GM23338 (cell line): ENCODE measurements around the gene VSIR. TPM values are rescaled to one million over a fixed set of nuclear protein-coding genes. Genes with fewer than 3 reads are reported as not detected.

Source experiments
- ATAC-seq: fragments of 200-7000 bp; cut with Tn5 transposase; 3 replicates; pipeline ENCODE4 v1.9.1; 2020
- DNase-seq: peaks from one replicate; pipeline ENCODE4 v3.0.0-alpha.2; 2015; ENCODE audit warnings: low spot score
- H2AFZ ChIP-seq: fragments of 200-600 bp; sonication (generic); 2 replicates; pipeline ENCODE4 v1.8.0; 2016; ENCODE audit warnings: antibody characterized with exemption, mild to moderate bottlenecking, moderate library complexity
- H3F3A ChIP-seq: fragments of 200-600 bp; sonication (generic); replicated peaks from 2 replicates; pipeline ENCODE4 v1.8.0; 2017; ENCODE audit warnings: antibody characterized with exemption, mixed run types, low read depth
- H3K27ac ChIP-seq: fragments of 200-600 bp; sonication (generic); 2 replicates; pipeline ENCODE4 v1.6.1; 2016; ENCODE audit warnings: low read depth
- H3K27me3 ChIP-seq: fragments of 200-600 bp; sonication (generic); 2 replicates; pipeline ENCODE4 v1.8.0; 2016; ENCODE audit warnings: mild to moderate bottlenecking, mixed run types, moderate library complexity; ENCODE audit not compliant: insufficient read depth
- H3K36me3 ChIP-seq: fragments of 200-600 bp; sonication (generic); 2 replicates; pipeline ENCODE4 v1.8.0; 2016; ENCODE audit warnings: mild to moderate bottlenecking; ENCODE audit not compliant: insufficient read depth
- H3K4me1 ChIP-seq: fragments of 200-600 bp; sonication (generic); 2 replicates; pipeline ENCODE4 v1.8.0; 2016; ENCODE audit warnings: mild to moderate bottlenecking, moderate library complexity; ENCODE audit not compliant: insufficient read depth
- H3K4me2 ChIP-seq: fragments of 200-600 bp; sonication (generic); 2 replicates; pipeline ENCODE4 v1.7.1; 2017; ENCODE audit warnings: mixed run types
- H3K4me3 ChIP-seq: fragments of 200-600 bp; sonication (generic); 2 replicates; pipeline ENCODE4 v1.6.1; 2016; ENCODE audit warnings: mixed run types
- H3K79me2 ChIP-seq: fragments of 200-600 bp; sonication (generic); replicated peaks from 2 replicates; pipeline ENCODE4 v1.8.0; 2017; ENCODE audit warnings: mild to moderate bottlenecking; ENCODE audit not compliant: insufficient read depth
- H3K9me2 ChIP-seq: fragments of 200-600 bp; sonication (generic); 2 replicates; pipeline ENCODE4 v1.8.0; 2017; ENCODE audit not compliant: insufficient read depth
- H4K20me1 ChIP-seq: fragments of 200-600 bp; sonication (generic); replicated peaks from 2 replicates; pipeline ENCODE4 v1.8.0; 2017; ENCODE audit warnings: mild to moderate bottlenecking; ENCODE audit not compliant: insufficient read depth
- H3K27ac Mint-ChIP-seq: 2 replicates; pipeline ENCODE4 v1.8.0; 2020; ENCODE audit warnings: inconsistent platforms, mild to moderate bottlenecking, moderate library complexity, mixed read lengths
- H3K27me3 Mint-ChIP-seq: 3 replicates; pipeline ENCODE4 v1.8.0; 2022; ENCODE audit warnings: low read depth, mild to moderate bottlenecking, moderate library complexity, mixed read lengths, inconsistent platforms; ENCODE audit not compliant: insufficient read depth, poor library complexity
- H3K36me3 Mint-ChIP-seq: 3 replicates; pipeline ENCODE4 v1.8.0; 2021; ENCODE audit warnings: low read depth, mild to moderate bottlenecking, inconsistent platforms, moderate library complexity, mixed read lengths
- H3K4me1 Mint-ChIP-seq: 3 replicates; pipeline ENCODE4 v1.8.0; 2020; ENCODE audit warnings: mild to moderate bottlenecking, inconsistent platforms, mixed read lengths
- H3K4me3 Mint-ChIP-seq: 3 replicates; pipeline ENCODE4 v1.8.0; 2021; ENCODE audit warnings: moderate library complexity, mild to moderate bottlenecking, inconsistent platforms, mixed read lengths
- H3K9me3 Mint-ChIP-seq: 3 replicates; pipeline ENCODE4 v1.8.0; 2020; ENCODE audit warnings: moderate library complexity, mild to moderate bottlenecking, inconsistent platforms, mixed read lengths
- CREB1 ChIP-seq: fragments of 250-450 bp; sonication (Bioruptor Pico); IDR thresholded peaks from 2 replicates; pipeline ENCODE4 v1.5.0; 2020; ENCODE audit warnings: low read depth, mild to moderate bottlenecking, moderate library complexity
- CTCF ChIP-seq, 2 experiments: fragments of 200-600 bp in 1 of 2; sonication (generic) in 1 of 2; conservative IDR thresholded peaks; 2 replicates each; pipeline versions ENCODE4 v1.5.1 to v1.6.1; 2016 to 2017; ENCODE audit warnings: antibody characterized with exemption in 2 of 2, low read depth in 2 of 2, mild to moderate bottlenecking in 2 of 2, moderate library complexity in 1 of 2
- EZH2 ChIP-seq: fragments of 200-600 bp; sonication (generic); IDR thresholded peaks from one replicate; pipeline ENCODE4 v1.8.0; 2017; ENCODE audit warnings: antibody characterized with exemption, mild to moderate bottlenecking, low read depth; ENCODE audit not compliant: unreplicated experiment
- EZH2phosphoT487 ChIP-seq: fragments of 200-600 bp; sonication (generic); IDR thresholded peaks from one replicate; pipeline ENCODE4 v1.8.1; 2018; ENCODE audit warnings: antibody characterized with exemption; ENCODE audit not compliant: unreplicated experiment
- JUNB ChIP-seq: IDR thresholded peaks from one replicate; pipeline ENCODE4 v1.6.1; 2016; ENCODE audit warnings: antibody characterized with exemption; ENCODE audit not compliant: unreplicated experiment
- NANOG ChIP-seq: IDR thresholded peaks from 2 replicates; pipeline ENCODE4 v1.6.1; 2016; ENCODE audit warnings: antibody characterized with exemption, borderline replicate concordance
- POLR2AphosphoS5 ChIP-seq: IDR thresholded peaks from 2 replicates; pipeline ENCODE4 v1.6.1; 2016; ENCODE audit warnings: antibody characterized with exemption, low read depth
- STAT1 ChIP-seq: IDR thresholded peaks from one replicate; pipeline ENCODE4 v1.6.1; 2016; ENCODE audit warnings: antibody characterized with exemption; ENCODE audit not compliant: unreplicated experiment
- ZNF114 ChIP-seq: fragments of 250-450 bp; sonication (Bioruptor Pico); IDR thresholded peaks from 2 replicates; pipeline ENCODE4 v1.5.0; 2020; ENCODE audit warnings: mild to moderate bottlenecking, moderate library complexity
- ZNF331 ChIP-seq: fragments of 250-450 bp; sonication (Bioruptor Pico); IDR thresholded peaks from 2 replicates; pipeline ENCODE4 v1.5.0; 2020; ENCODE audit warnings: low read depth, mild to moderate bottlenecking, moderate library complexity
- polyA plus RNA-seq: library from polyadenylated mRNA; unstranded; fragments of >200 nt; fragmentation: Nextera tagmentation; extraction: Ambion mirVana; gene quantifications from 2 replicates; pipeline ENCODE4 v1.2.1, GENCODE V29; 2016
- total RNA-seq: library from RNA; depleted of rRNA; stranded (reverse); fragments of >200 nt; shearing (Covaris generic); gene quantifications from 2 replicates; pipeline ENCODE4 v1.2.3, GENCODE V29; 2014
- TF ChIP-seq, protein P1 (sequence below): IDR thresholded peaks from one replicate; pipeline ENCODE4 v1.6.1; 2018; ENCODE audit warnings: antibody characterized with exemption; ENCODE audit not compliant: unreplicated experiment
- TF ChIP-seq, protein P2 (sequence below): fragments of 250-450 bp; sonication (Bioruptor Pico); IDR thresholded peaks from 2 replicates; pipeline ENCODE4 v1.5.0; 2020; ENCODE audit warnings: mild to moderate bottlenecking, moderate library complexity
- TF ChIP-seq, protein P3 (sequence below): IDR thresholded peaks from 2 replicates; pipeline ENCODE4 v1.6.1; 2016; ENCODE audit warnings: antibody characterized with exemption

VSIR gene
- total and polyA plus RNA-seq, 2 experiments from 2014 or later = 0.10 to 0.74 TPM

DNA sequence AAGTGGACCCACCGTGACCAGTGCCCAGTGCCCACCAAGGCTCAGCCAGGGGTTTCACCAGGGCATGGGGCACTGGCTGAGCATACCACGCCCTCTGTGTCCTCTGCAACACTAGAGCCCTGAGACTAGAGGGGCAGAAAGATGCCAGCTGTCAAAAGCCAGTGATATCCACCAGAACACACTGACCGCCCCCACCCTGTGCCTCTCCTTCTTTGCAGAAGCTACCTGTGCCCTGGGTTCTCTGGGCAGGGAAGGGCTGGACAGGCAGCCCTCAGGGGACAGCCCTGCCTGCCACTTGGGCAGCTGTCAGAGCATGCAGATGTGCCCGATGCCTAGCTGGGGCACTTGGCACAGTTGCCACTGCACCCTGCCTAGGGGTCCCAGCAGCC lies 494 bp downstream of the VSIR start:
- Histone ChIP-seq H3K4me3 (peak overlapping the region; percentile 64), H3K4me1 (no peaks in the 10 kb centered on the region), H3K27ac (no peak overlapping the region), H3K27me3 (peaks cover 12% of the 10 kb centered on the region; the same call in 1 of the 2 replicates), H3K4me2 (peak overlapping the region; percentile 84), H2AFZ (peak overlapping the region; percentile 94), H3K9me2 (no peaks in the 10 kb centered on the region), H3F3A (no peaks in the 10 kb centered on the region), H4K20me1 (no peaks in the 10 kb centered on the region), H3K79me2 (no peaks in the 10 kb centered on the region), H3K36me3 (no peaks in the 10 kb centered on the region)
- Mint-ChIP-seq H3K27me3 (peaks cover 13% of the 10 kb centered on the region), H3K36me3 (no peaks in the 10 kb centered on the region), H3K9me3 (peaks cover 2% of the 10 kb centered on the region; the same call in 1 of the 3 replicates), H3K27ac (no peak overlapping the region), H3K4me3 (peak overlapping the region; percentile 65), H3K4me1 (peaks cover 6% of the 10 kb centered on the region; the same call in 2 of the 3 replicates)
- TF ChIP-seq STAT1 (no peak), ZNF331 (CRISPR knock-in tag) (no peak), JUNB (no peak), EZH2phosphoT487 (no peak), NANOG (no peak), EZH2 (no peak), POLR2AphosphoS5 (no peak), CTCF (conservative IDR thresholded peaks at IDR 0.05; ENCODE audit: low read depth in 2 of 2) (no peak), CREB1 (no peak), ZNF114 (CRISPR knock-in tag) (no peak)
- TF ChIP-seq, protein P1, sequence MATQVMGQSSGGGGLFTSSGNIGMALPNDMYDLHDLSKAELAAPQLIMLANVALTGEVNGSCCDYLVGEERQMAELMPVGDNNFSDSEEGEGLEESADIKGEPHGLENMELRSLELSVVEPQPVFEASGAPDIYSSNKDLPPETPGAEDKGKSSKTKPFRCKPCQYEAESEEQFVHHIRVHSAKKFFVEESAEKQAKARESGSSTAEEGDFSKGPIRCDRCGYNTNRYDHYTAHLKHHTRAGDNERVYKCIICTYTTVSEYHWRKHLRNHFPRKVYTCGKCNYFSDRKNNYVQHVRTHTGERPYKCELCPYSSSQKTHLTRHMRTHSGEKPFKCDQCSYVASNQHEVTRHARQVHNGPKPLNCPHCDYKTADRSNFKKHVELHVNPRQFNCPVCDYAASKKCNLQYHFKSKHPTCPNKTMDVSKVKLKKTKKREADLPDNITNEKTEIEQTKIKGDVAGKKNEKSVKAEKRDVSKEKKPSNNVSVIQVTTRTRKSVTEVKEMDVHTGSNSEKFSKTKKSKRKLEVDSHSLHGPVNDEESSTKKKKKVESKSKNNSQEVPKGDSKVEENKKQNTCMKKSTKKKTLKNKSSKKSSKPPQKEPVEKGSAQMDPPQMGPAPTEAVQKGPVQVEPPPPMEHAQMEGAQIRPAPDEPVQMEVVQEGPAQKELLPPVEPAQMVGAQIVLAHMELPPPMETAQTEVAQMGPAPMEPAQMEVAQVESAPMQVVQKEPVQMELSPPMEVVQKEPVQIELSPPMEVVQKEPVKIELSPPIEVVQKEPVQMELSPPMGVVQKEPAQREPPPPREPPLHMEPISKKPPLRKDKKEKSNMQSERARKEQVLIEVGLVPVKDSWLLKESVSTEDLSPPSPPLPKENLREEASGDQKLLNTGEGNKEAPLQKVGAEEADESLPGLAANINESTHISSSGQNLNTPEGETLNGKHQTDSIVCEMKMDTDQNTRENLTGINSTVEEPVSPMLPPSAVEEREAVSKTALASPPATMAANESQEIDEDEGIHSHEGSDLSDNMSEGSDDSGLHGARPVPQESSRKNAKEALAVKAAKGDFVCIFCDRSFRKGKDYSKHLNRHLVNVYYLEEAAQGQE = no peak
- TF ChIP-seq, protein P2, sequence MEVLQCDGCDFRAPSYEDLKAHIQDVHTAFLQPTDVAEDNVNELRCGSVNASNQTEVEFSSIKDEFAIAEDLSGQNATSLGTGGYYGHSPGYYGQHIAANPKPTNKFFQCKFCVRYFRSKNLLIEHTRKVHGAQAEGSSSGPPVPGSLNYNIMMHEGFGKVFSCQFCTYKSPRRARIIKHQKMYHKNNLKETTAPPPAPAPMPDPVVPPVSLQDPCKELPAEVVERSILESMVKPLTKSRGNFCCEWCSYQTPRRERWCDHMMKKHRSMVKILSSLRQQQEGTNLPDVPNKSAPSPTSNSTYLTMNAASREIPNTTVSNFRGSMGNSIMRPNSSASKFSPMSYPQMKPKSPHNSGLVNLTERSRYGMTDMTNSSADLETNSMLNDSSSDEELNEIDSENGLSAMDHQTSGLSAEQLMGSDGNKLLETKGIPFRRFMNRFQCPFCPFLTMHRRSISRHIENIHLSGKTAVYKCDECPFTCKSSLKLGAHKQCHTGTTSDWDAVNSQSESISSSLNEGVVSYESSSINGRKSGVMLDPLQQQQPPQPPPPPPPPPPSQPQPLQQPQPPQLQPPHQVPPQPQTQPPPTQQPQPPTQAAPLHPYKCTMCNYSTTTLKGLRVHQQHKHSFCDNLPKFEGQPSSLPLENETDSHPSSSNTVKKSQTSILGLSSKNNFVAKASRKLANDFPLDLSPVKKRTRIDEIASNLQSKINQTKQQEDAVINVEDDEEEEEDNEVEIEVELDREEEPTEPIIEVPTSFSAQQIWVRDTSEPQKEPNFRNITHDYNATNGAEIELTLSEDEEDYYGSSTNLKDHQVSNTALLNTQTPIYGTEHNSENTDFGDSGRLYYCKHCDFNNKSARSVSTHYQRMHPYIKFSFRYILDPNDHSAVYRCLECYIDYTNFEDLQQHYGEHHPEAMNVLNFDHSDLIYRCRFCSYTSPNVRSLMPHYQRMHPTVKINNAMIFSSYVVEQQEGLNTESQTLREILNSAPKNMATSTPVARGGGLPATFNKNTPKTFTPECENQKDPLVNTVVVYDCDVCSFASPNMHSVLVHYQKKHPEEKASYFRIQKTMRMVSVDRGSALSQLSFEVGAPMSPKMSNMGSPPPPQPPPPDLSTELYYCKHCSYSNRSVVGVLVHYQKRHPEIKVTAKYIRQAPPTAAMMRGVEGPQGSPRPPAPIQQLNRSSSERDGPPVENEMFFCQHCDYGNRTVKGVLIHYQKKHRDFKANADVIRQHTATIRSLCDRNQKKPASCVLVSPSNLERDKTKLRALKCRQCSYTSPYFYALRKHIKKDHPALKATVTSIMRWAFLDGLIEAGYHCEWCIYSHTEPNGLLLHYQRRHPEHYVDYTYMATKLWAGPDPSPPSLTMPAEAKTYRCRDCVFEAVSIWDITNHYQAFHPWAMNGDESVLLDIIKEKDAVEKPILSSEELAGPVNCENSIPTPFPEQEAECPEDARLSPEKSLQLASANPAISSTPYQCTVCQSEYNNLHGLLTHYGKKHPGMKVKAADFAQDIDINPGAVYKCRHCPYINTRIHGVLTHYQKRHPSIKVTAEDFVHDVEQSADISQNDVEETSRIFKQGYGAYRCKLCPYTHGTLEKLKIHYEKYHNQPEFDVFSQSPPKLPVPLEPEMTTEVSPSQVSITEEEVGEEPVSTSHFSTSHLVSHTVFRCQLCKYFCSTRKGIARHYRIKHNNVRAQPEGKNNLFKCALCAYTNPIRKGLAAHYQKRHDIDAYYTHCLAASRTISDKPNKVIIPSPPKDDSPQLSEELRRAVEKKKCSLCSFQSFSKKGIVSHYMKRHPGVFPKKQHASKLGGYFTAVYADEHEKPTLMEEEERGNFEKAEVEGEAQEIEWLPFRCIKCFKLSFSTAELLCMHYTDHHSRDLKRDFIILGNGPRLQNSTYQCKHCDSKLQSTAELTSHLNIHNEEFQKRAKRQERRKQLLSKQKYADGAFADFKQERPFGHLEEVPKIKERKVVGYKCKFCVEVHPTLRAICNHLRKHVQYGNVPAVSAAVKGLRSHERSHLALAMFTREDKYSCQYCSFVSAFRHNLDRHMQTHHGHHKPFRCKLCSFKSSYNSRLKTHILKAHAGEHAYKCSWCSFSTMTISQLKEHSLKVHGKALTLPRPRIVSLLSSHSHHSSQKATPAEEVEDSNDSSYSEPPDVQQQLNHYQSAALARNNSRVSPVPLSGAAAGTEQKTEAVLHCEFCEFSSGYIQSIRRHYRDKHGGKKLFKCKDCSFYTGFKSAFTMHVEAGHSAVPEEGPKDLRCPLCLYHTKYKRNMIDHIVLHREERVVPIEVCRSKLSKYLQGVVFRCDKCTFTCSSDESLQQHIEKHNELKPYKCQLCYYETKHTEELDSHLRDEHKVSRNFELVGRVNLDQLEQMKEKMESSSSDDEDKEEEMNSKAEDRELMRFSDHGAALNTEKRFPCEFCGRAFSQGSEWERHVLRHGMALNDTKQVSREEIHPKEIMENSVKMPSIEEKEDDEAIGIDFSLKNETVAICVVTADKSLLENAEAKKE = no peak
- TF ChIP-seq, protein P3, sequence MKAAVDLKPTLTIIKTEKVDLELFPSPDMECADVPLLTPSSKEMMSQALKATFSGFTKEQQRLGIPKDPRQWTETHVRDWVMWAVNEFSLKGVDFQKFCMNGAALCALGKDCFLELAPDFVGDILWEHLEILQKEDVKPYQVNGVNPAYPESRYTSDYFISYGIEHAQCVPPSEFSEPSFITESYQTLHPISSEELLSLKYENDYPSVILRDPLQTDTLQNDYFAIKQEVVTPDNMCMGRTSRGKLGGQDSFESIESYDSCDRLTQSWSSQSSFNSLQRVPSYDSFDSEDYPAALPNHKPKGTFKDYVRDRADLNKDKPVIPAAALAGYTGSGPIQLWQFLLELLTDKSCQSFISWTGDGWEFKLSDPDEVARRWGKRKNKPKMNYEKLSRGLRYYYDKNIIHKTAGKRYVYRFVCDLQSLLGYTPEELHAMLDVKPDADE = no peak
- peak; percentile 12 for ATAC-seq
- DNase-seq = no peak
